GM10847 (cell line): ENCODE data around the gene OCIAD1.
A peak's percentile ranks its signal among the peaks of the same experiment; 100 is the strongest.

ENCODE experiments used
- POLR2A ChIP-seq: IDR thresholded peaks from 2 replicates; pipeline ENCODE4 v1.6.1; 2011; ENCODE audit not compliant: insufficient read length; ENCODE audit errors: extremely low read depth

Gene OCIAD1

DNA sequence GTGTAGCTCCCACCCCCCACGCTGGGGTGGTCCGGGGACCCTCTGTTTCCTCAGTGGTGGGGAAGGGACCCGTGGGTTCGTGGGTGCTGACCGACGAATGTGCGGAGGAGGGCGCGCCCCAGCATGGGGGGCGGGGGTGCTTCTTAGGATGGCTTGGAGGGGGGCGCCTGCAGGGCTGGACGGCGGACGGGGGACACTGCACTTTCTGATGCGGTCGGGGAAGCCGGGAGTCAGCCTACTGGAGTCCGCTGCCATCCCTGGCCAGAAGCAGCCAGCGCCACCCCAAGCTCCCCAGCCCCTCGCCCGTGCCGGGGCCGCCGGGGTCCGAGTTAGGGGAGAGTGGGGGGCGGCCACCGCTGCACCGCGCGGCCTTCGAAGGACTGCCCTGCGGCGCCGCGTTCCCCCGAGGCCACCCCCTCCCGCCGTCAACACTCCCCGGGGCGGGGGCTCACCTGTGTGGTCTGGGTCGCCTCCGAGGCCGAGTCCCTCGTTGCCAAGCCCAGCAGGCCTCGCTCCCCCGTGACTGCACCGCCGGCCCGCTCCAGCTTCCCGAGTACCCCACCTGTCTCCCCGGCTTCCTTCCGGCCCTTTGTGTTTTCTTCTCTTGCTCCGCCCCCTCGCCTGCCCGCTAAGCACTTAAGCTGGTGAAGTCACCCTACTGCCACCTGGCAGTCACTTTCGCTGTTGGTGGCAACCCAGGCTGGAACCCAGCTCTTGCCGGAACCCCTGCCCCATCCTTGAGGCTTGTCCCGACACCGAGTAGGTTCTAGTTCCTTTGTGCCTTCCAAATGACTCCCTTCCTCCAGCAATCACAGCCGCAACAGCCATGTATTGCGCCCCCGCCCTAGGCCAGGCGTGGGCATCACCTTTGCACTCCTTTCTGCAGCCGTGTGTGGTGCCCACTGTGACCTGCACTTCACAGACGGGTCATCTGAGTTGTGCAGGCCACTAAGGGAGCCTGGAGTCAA is 75.6 kb downstream of the OCIAD1 start, which contains the start of gene OCIAD2:
OCIAD2 (minus strand) TSS at position 569 of the 968 bp plus-strand sequence. CDS start 2,225 bp downstream, outside the sequence.
- TF ChIP-seq POLR2A = peak; percentile 63

DNA sequence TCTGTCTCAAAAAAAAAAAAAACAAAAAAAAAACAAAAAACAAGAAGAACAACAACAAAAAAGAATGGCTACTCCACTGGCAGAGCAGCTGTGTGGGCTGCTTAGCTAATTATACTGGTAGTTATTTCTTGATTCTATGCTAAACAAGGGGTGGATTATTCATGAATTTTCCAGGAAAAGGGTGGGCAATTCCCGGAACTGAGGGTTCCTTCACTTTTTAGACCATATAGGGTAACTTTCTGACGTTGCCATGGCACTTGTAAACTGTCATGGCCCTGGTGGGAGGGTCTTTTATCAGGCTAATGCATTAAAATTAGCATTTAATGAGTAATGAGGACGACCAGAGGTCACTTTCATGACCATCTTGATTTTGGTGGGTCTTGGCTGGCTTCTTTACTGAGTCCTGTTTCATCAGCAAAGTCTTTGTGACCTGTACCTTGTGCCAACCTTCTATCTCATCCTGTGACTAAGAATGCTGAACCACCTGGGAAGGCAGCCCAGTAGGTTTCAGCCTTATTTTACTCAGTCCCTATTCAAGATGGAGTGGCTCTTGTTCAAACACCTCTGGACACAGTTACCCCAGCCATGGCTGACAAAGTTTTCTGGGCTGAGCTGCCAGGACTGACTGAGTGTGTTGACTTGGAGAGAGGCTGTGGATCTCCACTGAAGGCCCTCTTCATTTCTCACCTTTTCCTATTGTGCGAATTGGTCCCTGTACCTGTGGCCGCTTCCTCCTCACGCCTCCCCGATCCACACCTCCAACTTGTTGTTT is 77.0 kb downstream of the OCIAD1 start:
- no peak for TF ChIP-seq POLR2A

DNA sequence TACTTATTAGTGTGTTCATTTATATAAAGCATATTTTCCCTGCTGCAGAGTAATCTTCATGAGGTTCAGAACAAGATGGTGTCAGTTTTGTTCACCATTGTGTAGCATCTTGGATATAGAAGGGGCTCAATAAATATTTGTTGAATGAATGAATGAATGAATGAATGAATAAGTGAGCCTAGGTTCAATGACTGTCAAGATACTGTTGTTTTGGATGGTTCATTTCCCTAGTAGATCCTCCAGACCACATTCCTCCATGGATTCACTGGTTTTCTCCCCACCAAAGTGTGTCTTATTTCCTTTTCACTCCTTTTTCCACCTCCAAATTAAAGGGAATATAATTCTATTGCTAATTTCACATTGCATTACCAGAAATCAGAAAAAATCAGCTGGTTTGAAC is 77.8 kb downstream of the OCIAD1 start:
- no peak for TF ChIP-seq POLR2A

DNA sequence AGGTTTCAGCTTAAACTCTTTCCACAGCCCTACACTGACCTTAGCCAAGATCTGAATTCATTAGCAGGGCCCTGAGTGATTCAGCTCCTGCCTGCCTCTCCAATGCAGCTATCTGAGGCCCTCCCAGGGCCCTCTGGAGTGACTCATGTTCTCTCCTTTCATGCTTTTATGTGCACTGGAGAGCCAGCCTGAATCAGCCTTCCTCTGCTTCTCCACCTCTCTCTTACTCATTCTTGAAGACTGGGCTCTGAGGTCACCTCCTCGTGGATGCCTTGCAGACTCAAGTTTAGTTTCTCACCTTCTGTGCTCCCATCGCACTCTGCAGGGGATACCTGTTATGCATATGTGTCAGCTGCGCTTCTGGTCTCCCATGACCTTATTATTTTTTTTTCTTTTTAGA is 78.8 kb downstream of the OCIAD1 start:
- TF ChIP-seq POLR2A = no peak

DNA sequence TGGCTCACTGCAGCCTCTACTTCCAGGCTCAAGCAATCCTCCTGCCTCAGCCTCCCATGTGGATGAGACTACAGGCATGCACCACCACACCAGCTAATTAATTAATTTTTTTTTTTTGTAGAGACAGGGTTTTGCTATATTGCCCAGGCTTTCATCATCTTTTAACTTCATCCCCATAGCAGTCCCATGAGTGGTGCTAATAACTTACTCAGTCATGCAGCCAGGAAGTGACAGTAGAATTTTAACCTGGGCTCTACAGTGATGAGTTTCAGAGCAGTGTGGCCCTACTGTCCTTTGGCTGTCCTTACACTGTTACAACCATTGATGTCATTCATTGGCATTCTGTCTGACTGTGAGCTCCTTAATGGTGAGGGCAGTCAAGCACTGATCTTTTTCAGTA is 79.6 kb downstream of the OCIAD1 start:
- TF ChIP-seq POLR2A = no peak
